Mammary epithelial cell (primary cell): Measurements from ENCODE around the gene CYB561.

Experiments
- EZH2 ChIP-seq: IDR thresholded peaks from 2 replicates; pipeline ENCODE4 v1.6.1; 2012; ENCODE audit warnings: low read length, inconsistent platforms, borderline replicate concordance
- TF ChIP-seq, protein P1 (sequence below), 2 donors: IDR thresholded peaks in 1 of 2; conservative IDR thresholded peaks in 1 of 2; 2 replicates each; pipeline ENCODE4 v1.5.1; 2011 to 2012; ENCODE audit warnings: inconsistent platforms in 2 of 2, low read length in 2 of 2, mild to moderate bottlenecking in 2 of 2, control low read depth in 1 of 2, low read depth in 1 of 2; ENCODE audit not compliant: insufficient read depth in 1 of 2; ENCODE audit errors: extremely low read depth in 1 of 2

DNA sequence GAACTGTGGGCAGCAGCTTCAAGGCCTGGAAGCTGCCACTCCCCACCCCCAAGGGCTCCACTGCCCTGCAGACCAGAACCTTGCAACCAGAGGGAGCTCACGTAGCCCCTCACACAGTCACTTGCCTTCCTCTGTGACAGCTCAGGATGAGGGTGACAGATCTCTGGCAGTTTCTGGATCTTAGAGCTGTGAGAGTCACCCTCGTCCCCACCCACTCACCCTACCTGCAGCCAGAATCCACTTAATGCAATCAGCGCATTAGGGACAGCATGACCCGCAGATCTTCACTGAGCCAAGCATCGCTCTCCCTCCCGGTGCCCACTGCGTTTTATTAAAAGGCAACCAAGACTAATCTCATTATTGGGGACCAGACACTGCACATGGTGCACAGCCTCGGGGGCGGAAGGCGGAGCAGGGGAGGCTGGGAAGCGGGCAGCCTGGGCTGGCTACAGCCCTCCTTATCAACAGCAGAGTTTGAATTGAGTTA lies 3.5 kb downstream of the CYB561 start:
- TF ChIP-seq, protein P1, sequence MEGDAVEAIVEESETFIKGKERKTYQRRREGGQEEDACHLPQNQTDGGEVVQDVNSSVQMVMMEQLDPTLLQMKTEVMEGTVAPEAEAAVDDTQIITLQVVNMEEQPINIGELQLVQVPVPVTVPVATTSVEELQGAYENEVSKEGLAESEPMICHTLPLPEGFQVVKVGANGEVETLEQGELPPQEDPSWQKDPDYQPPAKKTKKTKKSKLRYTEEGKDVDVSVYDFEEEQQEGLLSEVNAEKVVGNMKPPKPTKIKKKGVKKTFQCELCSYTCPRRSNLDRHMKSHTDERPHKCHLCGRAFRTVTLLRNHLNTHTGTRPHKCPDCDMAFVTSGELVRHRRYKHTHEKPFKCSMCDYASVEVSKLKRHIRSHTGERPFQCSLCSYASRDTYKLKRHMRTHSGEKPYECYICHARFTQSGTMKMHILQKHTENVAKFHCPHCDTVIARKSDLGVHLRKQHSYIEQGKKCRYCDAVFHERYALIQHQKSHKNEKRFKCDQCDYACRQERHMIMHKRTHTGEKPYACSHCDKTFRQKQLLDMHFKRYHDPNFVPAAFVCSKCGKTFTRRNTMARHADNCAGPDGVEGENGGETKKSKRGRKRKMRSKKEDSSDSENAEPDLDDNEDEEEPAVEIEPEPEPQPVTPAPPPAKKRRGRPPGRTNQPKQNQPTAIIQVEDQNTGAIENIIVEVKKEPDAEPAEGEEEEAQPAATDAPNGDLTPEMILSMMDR (conservative IDR thresholded peaks at IDR 0.05 in 1 of 2, IDR thresholded peaks at IDR 0.05 in 1 of 2; ENCODE audit: extremely low read depth in 1 of 2, insufficient read depth in 1 of 2, low read depth in 1 of 2, low read length in 2 of 2): peak in 1 of 2 donors; percentile 2
- TF ChIP-seq EZH2: no peak
